T-helper 17 cell (primary cell): ENCODE data around the gene SLC9A8. TPM values are rescaled to one million over a fixed set of nuclear protein-coding genes. Genes with fewer than 3 reads are reported as not detected.

ENCODE experiments used
- ATAC-seq: fragments of 150-1000 bp; cut with Tn5 transposase; 2 replicates; pipeline ENCODE4 v1.10.0; 2021; ENCODE audit warnings: mild to moderate bottlenecking, moderate library complexity
- DNase-seq, 3 donors: peaks; one replicate each; pipeline versions ENCODE4 v3.0.0 to v3.0.0-alpha.2; 2020 to 2021
- H3K9me3 ChIP-seq: one replicate; pipeline ENCODE4 v1.7.0; 2013; ENCODE audit warnings: low read length, mild to moderate bottlenecking; ENCODE audit not compliant: control insufficient read depth, poor library complexity, severe bottlenecking
- H3K27ac Mint-ChIP-seq: one replicate; pipeline ENCODE4 v1.8.0; 2022; ENCODE audit warnings: mild to moderate bottlenecking, moderate library complexity, mixed read lengths
- H3K27me3 Mint-ChIP-seq: one replicate; pipeline ENCODE4 v1.8.0; 2022; ENCODE audit warnings: mixed read lengths
- H3K36me3 Mint-ChIP-seq: one replicate; pipeline ENCODE4 v1.8.0; 2022; ENCODE audit warnings: low read depth, mixed read lengths
- H3K4me1 Mint-ChIP-seq: one replicate; pipeline ENCODE4 v1.8.0; 2022; ENCODE audit warnings: mild to moderate bottlenecking, mixed read lengths
- H3K4me3 Mint-ChIP-seq: one replicate; pipeline ENCODE4 v1.8.0; 2022; ENCODE audit warnings: mild to moderate bottlenecking, moderate library complexity, mixed read lengths
- total RNA-seq, 4 donors: library from RNA in 2 of 4; stranded (reverse) in 2 of 4; gene quantifications; one replicate each; pipeline ENCODE4 v1.2.3 and lab custom pipeline; 2022 to 2026

SLC9A8 gene
- total RNA-seq, 2 donors from 2014 or later, result 42.4 to 44.8 TPM

DNA sequence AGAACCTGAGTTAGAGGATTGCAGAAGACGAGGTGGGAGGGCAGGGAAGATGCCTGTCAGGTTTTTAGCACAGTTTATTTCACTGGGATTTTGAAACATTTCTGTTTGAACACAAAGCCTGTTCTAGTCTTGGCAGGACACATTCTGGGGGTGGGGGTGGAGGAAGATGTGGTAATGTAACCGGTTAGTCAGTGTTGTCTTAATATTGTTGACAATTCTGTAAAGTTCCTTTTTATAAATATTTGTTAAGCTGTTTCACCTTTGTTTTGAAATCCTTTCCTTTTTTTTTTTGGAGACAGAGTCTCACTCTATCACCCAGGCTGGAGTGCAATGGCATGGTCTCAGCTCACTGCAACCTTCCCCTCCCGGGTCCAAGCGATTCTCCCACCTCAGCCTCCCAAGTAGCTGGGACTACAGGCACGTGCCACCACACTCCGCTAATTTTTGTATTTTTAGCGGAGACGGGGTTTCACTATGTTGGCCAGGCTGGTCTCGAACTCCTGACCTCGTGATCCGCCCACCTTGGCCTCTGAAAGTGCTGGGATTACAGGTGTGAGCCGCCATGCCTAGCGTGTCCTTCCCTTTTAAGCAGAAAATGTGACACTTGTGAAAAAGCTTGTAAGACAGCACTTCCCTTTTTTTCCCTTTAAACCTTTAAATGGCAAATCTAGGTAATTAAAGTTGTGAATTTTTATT lies 20.2 kb downstream of the SLC9A8 start:
- peaks cover 18% of the 10 kb centered on the region for H3K4me1 Mint-ChIP-seq

DNA sequence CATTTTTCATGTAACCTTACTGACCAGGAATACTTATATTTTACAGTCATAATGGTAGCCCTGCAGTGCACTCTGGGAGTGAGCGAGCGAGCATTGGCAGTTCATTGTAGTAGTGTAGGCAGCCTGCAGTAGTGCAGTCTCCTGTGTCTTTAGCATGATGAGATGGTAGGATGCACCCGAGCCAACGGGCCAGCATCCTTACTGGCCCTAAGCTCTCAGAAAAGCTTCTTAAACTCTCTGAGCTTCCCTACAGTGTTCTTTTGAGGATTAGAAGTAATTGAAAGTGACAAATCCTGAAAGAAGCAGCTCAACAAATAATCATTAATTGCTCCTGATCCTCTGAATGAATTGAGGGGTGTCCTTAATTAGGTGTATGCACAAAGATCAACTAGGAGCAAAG lies 20.9 kb downstream of the SLC9A8 start:
- ATAC-seq (no peak), DNase-seq (no peak)
- no peaks in the 10 kb centered on the region for H3K27me3 Mint-ChIP-seq
- peaks cover 18% of the 10 kb centered on the region for H3K4me1 Mint-ChIP-seq
- peak overlapping the region; percentile 14 for H3K27ac Mint-ChIP-seq
- H3K4me3 Mint-ChIP-seq, result no peak overlapping the region
- H3K9me3 ChIP-seq, result no peaks in the 10 kb centered on the region
- H3K36me3 Mint-ChIP-seq, result peaks cover 15% of the 10 kb centered on the region

More for the DNA sequence above, 20.2 kb downstream of the SLC9A8 start:
- no peaks in the 10 kb centered on the region for H3K9me3 ChIP-seq
- H3K36me3 Mint-ChIP-seq, result peaks cover 15% of the 10 kb centered on the region
- ATAC-seq (no peak), DNase-seq (no peak)
- no peak overlapping the region for H3K4me3 Mint-ChIP-seq
- H3K27me3 Mint-ChIP-seq, result no peaks in the 10 kb centered on the region
- H3K27ac Mint-ChIP-seq, result peak overlapping the region; percentile 14

DNA sequence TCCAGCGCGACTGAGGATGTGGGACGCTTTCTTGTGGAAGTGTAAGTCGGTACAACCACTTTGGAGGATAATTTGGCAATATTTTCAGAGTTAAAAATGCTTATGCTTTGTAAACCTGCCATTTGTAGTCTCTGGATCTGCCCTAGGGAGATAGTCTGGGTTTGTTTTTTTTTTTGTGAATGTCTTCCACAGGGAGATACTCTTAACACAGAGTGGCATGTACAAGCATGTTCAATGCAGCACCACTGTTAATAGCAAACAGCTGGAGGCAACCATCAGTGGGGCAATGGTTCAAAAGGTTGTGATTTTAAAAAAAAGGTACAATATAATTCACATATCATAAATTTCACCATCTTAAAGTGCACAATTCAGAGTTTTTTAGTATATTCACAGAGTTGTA lies 22.4 kb downstream of the SLC9A8 start:
- Mint-ChIP-seq H3K4me3 (no peak overlapping the region), H3K36me3 (peaks cover 12% of the 10 kb centered on the region), H3K27me3 (no peaks in the 10 kb centered on the region), H3K4me1 (peaks cover 15% of the 10 kb centered on the region), H3K27ac (no peak overlapping the region)
- H3K9me3 ChIP-seq, result no peaks in the 10 kb centered on the region
- ATAC-seq, result no peak
- no peak for DNase-seq

- ATAC-seq (no peak), DNase-seq (no peak)
- Mint-ChIP-seq H3K27me3 (no peaks in the 10 kb centered on the region), H3K36me3 (peaks cover 7% of the 10 kb centered on the region), H3K4me3 (no peak overlapping the region), H3K4me1 (peaks cover 2% of the 10 kb centered on the region), H3K27ac (no peak overlapping the region)
- no peaks in the 10 kb centered on the region for H3K9me3 ChIP-seq
These were observed 25.9 kb downstream of the SLC9A8 start for GRCh38 chr20:49838546-49838945.

DNA sequence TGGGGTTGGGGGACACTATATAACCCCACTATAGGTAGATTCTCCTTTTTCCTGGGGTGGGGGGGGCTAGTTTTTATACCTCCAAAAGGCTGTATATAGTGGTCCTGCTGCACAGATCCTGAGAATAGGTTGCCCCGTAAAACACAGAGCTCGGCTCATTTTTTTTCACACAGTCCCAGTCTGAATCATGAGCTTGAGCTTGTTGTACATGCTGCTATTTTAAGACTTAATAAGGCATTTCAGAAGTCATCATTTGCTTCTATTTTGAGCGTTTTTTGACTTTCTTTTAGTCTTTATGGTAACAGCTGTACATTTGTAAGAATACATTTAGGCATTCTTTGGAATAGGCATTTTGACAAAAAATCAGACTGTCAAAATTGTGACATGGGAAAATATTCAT lies 30.5 kb downstream of the SLC9A8 start:
- H3K27me3 Mint-ChIP-seq, result no peaks in the 10 kb centered on the region
- no peak overlapping the region for H3K4me3 Mint-ChIP-seq
- no peak overlapping the region for H3K27ac Mint-ChIP-seq
- H3K9me3 ChIP-seq, result no peaks in the 10 kb centered on the region
- no peak for ATAC-seq
- no peaks in the 10 kb centered on the region for H3K36me3 Mint-ChIP-seq
- DNase-seq, result no peak
- peaks cover 5% of the 10 kb centered on the region for H3K4me1 Mint-ChIP-seq

DNA sequence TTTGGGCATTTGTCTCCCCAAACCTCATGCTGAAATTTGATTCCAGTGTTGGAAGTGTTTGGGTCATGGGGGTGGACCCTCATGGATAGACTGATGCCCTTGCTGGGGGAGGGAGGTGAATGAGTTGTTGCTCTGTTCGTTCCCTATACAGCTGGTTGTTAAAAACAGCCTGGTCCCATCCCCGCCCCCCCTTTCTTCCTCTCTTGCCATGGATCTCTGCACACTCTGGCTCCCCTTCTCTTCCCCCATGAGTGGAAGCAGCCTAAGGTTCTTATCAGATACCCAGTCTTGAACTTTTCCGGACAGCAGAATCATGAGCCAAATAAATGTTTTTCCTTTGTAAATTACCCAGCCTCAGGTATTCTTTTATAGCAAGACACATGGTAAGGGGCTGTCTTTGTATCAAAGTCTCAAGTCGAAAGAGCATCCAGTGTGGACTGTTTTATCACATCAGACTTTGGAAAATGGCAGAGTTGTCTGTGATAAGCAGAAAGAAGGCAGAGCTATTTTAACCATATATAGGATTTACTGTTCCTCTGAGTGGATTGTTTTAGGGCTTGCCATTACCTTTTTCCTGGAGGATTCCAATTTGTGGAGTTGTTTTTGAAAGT lies 31.2 kb downstream of the SLC9A8 start:
- Mint-ChIP-seq H3K4me3 (no peak overlapping the region), H3K4me1 (peaks cover 6% of the 10 kb centered on the region), H3K27me3 (no peaks in the 10 kb centered on the region), H3K36me3 (peaks cover 3% of the 10 kb centered on the region), H3K27ac (no peak overlapping the region)
- H3K9me3 ChIP-seq, result no peaks in the 10 kb centered on the region
- ATAC-seq (no peak), DNase-seq (no peak)

GRCh38 chr20:49845060-49845459 lies 32.4 kb downstream of the SLC9A8 start:
- DNase-seq (no peak), ATAC-seq (no peak)
- H3K27me3 Mint-ChIP-seq, result no peaks in the 10 kb centered on the region
- peaks cover 3% of the 10 kb centered on the region for H3K36me3 Mint-ChIP-seq
- H3K4me3 Mint-ChIP-seq, result no peak overlapping the region
- no peak overlapping the region for H3K27ac Mint-ChIP-seq
- H3K9me3 ChIP-seq, result no peaks in the 10 kb centered on the region
- peaks cover 9% of the 10 kb centered on the region for H3K4me1 Mint-ChIP-seq

GRCh38 chr20:49846206-49846807 lies 33.7 kb downstream of the SLC9A8 start:
- DNase-seq (peak in 1 of 3 donors; percentile 33), ATAC-seq (peak; percentile 87)
- Mint-ChIP-seq H3K27ac (no peak overlapping the region), H3K36me3 (peaks cover 3% of the 10 kb centered on the region), H3K27me3 (no peaks in the 10 kb centered on the region), H3K4me3 (no peak overlapping the region), H3K4me1 (peaks cover 21% of the 10 kb centered on the region)
- no peaks in the 10 kb centered on the region for H3K9me3 ChIP-seq

DNA sequence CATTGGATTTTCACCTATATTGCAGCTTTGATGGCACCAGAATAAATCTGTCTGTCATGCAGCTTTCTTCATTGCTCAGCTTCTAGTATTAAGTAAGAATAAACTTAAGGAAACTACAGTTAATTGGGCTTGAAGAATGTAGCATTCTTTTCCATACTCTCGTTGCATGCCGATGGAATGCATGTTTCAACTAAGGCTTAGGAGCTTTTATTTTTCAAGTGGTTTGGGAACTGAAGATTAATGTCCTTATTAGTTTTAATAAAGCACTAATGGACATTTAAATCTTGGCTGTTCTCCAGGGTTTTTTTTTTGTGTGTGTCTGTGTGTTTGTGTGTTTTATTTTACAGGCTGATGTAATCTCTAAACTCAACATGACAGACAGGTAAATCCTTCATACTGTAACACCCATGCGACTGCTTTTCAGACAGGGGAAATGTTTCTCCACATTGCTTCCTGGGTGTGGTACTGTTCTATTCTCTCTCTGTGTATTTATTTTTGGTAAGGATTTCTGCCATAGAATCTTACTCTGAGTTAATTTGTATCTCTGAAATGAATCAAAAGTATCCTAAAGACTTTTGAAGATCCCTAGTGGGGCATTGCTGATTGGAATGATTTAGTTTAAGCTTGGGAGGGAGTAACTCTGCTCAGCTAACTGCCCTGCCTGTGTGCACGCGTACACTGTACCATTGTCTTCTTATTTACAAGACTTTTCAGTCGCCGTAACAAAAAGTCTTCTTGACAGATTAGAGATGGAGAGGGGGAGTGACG lies 38.0 kb downstream of the SLC9A8 start:
- Mint-ChIP-seq H3K4me1 (peaks cover 21% of the 10 kb centered on the region), H3K36me3 (peaks cover 5% of the 10 kb centered on the region), H3K27ac (peak overlapping the region; percentile 72)

GRCh38 chr20:49851231-49851705 lies 38.6 kb downstream of the SLC9A8 start:
- Mint-ChIP-seq H3K36me3 (peaks cover 5% of the 10 kb centered on the region), H3K4me3 (no peak overlapping the region), H3K27ac (peak overlapping the region; percentile 72), H3K27me3 (no peaks in the 10 kb centered on the region), H3K4me1 (peaks cover 21% of the 10 kb centered on the region)
- ATAC-seq (no peak), DNase-seq (no peak)
- H3K9me3 ChIP-seq, result no peaks in the 10 kb centered on the region

More for the DNA sequence above, 38.0 kb downstream of the SLC9A8 start:
- no peak for DNase-seq
- ATAC-seq, result no peak
- H3K9me3 ChIP-seq, result no peaks in the 10 kb centered on the region
- H3K4me3 Mint-ChIP-seq, result peak overlapping the region; percentile 41
- H3K27me3 Mint-ChIP-seq, result no peaks in the 10 kb centered on the region

- DNase-seq (no peak), ATAC-seq (no peak)
- no peaks in the 10 kb centered on the region for H3K9me3 ChIP-seq
- H3K36me3 Mint-ChIP-seq, result peaks cover 5% of the 10 kb centered on the region
- H3K27me3 Mint-ChIP-seq, result no peaks in the 10 kb centered on the region
- H3K4me3 Mint-ChIP-seq, result no peak overlapping the region
- peaks cover 21% of the 10 kb centered on the region for H3K4me1 Mint-ChIP-seq
- H3K27ac Mint-ChIP-seq, result peak overlapping the region; percentile 72
These were observed 39.4 kb downstream of the SLC9A8 start for GRCh38 chr20:49851991-49852390.

DNA sequence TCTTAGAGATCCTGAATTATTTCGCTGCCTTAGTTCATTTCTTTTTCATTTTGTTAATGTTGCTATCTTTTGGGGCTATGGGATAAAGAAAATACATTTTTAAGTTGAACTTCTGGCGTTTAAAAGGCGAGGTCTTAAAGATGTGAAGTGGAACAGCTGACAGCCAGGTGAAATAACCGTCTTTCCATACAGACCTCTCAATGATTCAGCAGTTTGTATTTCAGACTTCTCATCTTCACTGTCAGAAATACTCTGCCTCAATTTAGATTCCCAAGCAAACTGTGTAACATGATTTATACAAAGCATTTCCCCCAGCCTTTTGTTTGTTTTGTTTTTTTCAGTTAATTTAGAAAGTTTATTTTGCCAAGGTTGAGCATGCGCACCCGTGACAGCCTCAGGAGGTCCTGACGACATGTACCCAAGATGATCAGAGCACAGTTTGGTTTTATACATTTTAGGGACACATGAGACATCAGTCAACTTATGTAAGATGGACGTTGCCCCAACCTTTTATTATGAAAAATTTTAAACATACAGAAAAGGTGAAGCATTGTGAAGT lies 40.0 kb downstream of the SLC9A8 start:
- H3K27ac Mint-ChIP-seq, result peak overlapping the region; percentile 72
- H3K4me3 Mint-ChIP-seq, result no peak overlapping the region
- H3K9me3 ChIP-seq, result no peaks in the 10 kb centered on the region
- peaks cover 5% of the 10 kb centered on the region for H3K36me3 Mint-ChIP-seq
- no peak for ATAC-seq
- DNase-seq, result no peak
- H3K4me1 Mint-ChIP-seq, result peaks cover 21% of the 10 kb centered on the region
- H3K27me3 Mint-ChIP-seq, result no peaks in the 10 kb centered on the region

- ATAC-seq (no peak), DNase-seq (no peak)
- peaks cover 20% of the 10 kb centered on the region for H3K4me1 Mint-ChIP-seq
- H3K9me3 ChIP-seq, result no peaks in the 10 kb centered on the region
- peaks cover 5% of the 10 kb centered on the region for H3K36me3 Mint-ChIP-seq
- peak overlapping the region; percentile 72 for H3K27ac Mint-ChIP-seq
- H3K4me3 Mint-ChIP-seq, result peak overlapping the region; percentile 15
- H3K27me3 Mint-ChIP-seq, result no peaks in the 10 kb centered on the region
These were observed 41.0 kb downstream of the SLC9A8 start for GRCh38 chr20:49853640-49854039.
